ENCODE measurements around the gene NT5M.

The NT5M gene

GRCh38 chr17:17303847-17304490 is 796 bp downstream of the NT5M start:
- no peak for DNase-seq (ENCODE audit: low read depth in 3 of 3)

DNA sequence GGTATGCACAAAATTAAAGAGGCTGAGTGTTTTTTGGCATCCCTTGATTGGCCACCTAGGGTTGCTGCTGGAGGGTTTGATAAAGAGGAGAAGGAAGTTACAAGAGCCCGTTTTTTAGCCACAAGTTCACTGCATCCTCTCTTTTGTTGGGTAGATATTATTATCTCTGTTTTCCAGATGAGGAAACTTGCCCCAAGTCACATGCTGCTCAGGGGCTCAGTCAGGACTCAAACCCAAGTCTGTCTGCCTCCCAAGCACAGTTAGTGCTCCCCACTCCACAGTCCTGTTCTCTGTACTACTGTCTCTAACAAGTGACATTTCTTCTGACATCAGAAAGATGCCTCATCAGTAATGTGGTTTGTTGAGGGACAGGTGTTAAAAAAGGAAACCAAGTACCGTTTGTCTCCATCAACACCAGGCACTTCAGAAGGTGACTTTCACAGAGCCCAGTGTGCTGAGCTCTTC is 1.4 kb downstream of the NT5M start:
- peak in 1 of 3 experiments; percentile 11 for DNase-seq (ENCODE audit: low read depth in 3 of 3)

GRCh38 chr17:17305281-17305801 is 2.2 kb downstream of the NT5M start:
- DNase-seq (ENCODE audit: low read depth in 3 of 3) = peak in 1 of 3 experiments; percentile 44

- no peak for DNase-seq (ENCODE audit: low read depth in 3 of 3)
Measured at GRCh38 chr17:17309356-17309755, 6.2 kb downstream of the NT5M start.

GRCh38 chr17:17313350-17313991 is 10.3 kb downstream of the NT5M start:
- DNase-seq (ENCODE audit: low read depth in 3 of 3) = peak; percentile 51 to 68 (median 52)

- DNase-seq (ENCODE audit: low read depth in 3 of 3) = no peak
Measured at GRCh38 chr17:17314501-17315071, 11.4 kb downstream of the NT5M start.

DNA sequence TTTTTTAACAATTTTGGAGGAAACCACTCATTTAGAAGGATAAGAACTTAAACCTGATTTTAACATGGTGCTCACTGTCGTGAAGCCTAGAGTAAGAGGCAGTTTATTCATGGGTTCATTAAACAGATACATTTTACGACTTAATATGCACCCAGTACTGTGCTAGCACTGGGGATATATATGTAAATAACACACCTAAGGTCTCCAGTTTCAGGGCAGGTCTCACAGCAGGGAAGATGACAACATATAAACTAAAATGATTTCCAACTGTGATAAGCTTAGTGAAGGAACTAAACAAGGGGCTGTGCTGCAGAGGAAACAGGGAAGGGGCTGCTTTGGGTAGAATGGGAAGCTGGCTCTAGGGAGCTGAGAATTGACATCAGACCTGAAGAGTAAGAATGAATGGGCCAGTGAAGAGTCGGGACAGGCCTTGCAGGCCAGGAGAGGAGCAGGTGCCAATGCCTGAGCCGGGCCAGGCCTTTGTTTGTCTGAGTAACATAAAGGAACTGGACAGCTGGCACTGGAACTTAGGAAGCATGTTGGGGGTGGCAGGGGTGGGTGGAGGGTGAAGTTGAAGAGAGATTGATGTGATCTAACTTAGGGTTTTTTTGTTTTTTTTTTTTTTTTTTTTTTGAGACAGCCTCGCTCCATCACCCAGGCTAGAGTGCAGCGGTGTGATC is 12.1 kb downstream of the NT5M start:
- DNase-seq (ENCODE audit: low read depth in 3 of 3) = no peak

DNA sequence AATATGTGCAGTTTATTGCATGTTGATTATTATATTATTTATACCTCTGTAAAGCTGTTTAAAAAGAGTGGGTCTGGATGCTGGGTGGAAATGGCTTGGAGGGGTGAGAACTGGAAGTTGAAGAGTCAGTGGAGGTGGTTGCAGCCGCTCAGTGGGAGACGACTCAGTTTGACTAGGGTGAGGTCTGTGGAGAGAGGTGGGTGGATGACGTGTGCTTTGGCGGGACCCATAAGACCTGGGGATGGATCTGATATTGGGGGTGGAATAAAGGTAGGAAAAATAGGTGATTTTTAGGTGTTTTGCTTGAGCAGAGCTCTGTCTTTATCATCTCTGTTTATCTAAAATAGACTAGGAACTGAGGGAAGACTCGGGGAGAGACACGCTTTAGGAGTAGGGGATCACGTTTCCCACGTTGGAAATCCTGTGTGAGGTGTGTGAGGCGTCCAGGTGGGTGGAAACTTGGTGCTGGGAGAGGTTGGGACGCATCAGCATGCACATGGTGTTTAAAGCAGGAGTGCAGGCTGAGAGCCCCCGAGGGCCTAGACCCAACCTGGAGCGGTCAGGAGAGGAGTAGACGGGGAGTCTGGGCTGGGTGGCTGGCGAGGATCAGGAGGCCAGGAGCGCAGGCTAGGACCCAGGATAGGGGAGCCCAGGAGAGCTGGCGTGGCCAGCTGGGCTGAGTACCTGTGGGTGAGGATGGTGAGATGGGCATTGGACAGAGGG is 17.2 kb downstream of the NT5M start:
- no peak for DNase-seq (ENCODE audit: low read depth in 3 of 3)

- no peak for DNase-seq (ENCODE audit: low read depth in 3 of 3)
Measured at GRCh38 chr17:17320911-17321220, 17.7 kb downstream of the NT5M start.

DNA sequence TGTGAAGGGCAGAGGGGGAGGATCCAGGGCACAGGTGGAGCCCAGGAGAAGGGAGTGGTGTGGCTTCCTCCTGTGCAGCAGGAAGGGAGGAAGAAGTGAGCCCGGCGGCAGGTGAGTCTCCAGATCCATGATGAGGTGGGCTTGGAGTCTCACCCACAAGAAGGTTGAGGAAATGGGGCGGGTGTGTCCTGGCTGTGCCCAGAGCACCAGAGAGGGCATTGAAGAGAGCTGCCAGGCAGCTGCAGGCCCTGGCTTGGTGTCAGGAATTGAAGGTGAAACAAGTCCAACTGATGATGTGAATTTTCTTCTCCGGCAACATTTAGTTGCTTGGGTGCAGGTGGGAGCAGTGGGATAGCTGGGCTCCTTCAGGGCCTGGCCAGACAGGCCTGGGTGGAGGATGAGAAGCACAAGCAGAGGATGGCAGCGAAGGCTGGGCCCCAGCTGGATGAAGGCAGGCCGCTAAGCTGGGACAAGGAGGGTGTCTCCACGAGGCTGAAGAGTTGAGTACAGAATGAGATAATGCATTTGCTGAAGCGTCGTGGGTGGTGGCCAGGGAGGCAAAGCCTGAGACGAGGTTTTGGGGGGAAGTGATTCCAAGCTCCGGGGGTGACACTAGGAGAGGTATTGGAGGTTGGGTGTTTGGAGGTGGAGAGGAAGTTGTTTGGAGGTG is 18.3 kb downstream of the NT5M start:
- no peak for DNase-seq (ENCODE audit: low read depth in 3 of 3)

- no peak for DNase-seq (ENCODE audit: low read depth in 3 of 3)
Measured at GRCh38 chr17:17322516-17323510, 19.6 kb downstream of the NT5M start.

DNA sequence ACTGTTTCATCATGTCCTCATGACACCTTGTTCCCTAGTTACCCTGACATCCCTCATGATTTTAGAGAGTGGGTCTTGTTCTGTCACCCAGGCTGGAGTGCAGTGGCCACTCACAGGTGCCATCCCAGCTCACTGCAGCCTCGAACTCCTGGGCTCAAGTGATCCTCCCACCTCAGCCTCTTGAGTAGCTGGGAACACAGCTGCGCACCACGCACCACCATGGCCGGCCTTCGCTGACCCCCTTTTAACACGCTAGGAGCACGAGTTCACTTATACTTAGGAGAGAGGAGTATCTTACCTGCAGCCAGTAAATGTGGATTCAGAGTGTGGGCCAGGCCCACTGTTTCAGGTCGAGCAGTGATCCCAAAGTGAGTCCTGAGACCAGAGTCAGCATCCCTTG is 21.4 kb downstream of the NT5M start:
- no peak for DNase-seq (ENCODE audit: low read depth in 3 of 3)

GRCh38 chr17:17325228-17325627 is 22.1 kb downstream of the NT5M start:
- DNase-seq (ENCODE audit: low read depth in 3 of 3) = no peak

DNA sequence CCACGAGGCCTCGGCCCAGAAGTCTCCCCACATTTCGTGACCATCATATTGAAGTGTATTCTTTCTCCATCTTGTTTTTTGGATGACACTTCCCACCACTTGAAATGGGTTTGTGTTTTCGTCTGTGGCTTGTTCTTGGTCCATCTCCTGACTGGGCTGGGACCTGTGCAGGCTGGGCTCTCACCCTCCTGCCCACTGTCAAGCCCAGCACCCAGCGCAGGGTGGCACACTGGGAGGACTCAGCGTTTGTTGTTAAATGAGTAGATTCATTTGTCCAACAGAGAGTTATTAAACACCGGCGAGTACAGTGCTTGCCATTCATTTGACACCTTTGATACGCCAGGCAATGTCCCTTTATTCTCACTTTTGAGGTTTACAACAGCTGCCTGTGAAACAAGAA is 22.6 kb downstream of the NT5M start:
- no peak for DNase-seq (ENCODE audit: low read depth in 3 of 3)

- DNase-seq (ENCODE audit: low read depth in 3 of 3) = no peak
Measured at GRCh38 chr17:17326275-17326875, 23.2 kb downstream of the NT5M start.

GRCh38 chr17:17328251-17328650 is 25.1 kb downstream of the NT5M start:
- no peak for DNase-seq (ENCODE audit: low read depth in 3 of 3)

- no peak for DNase-seq (ENCODE audit: low read depth in 3 of 3)
Measured at GRCh38 chr17:17341452-17341851, 38.3 kb downstream of the NT5M start.

- DNase-seq (ENCODE audit: low read depth in 3 of 3) = no peak
Measured at GRCh38 chr17:17342242-17342945, 39.2 kb downstream of the NT5M start.

DNA sequence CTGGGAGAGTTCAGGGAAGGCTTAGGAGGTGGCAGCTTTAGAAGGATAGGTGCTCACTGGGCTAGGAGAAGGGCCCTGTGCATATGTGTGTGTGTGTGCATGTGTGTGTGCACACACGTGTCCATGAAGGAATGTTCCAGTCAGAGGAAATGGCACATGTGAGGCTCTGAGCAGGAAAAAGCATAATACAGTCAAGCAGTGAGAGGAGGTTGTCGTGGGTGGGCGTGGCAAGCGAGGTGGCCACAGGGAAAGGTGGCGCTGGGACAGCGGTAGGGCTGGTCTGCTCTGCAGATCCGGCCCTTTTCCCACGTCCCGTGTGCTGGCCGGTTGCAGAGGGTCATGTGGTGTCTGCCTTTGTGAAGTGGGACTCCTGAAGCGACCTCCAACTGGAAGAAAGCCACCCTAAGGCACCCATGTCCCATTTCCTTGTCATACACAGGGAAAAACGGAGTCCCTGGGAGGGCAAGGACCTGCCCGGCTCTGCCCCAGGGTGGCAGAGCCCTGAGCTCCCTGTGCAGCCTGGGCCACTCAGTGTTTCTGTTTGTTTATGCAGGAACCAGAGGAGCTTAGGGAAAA is 40.1 kb downstream of the NT5M start:
- no peak for DNase-seq (ENCODE audit: low read depth in 3 of 3)
